ENCODE measurements around the gene DPP10.

DPP10 gene

GRCh38 chr2:115165529-115166109 lies 723.2 kb downstream of the DPP10 start:
- peak; percentile 72 for DNase-seq

- no peak for DNase-seq
Measured at GRCh38 chr2:115168457-115168856, 726.0 kb downstream of the DPP10 start.

- no peak for DNase-seq
Measured at GRCh38 chr2:115169814-115170213, 727.4 kb downstream of the DPP10 start.

GRCh38 chr2:115171751-115172150 lies 729.3 kb downstream of the DPP10 start:
- no peak for DNase-seq

GRCh38 chr2:115174651-115175050 lies 732.2 kb downstream of the DPP10 start:
- no peak for DNase-seq

GRCh38 chr2:115183144-115183543 lies 740.7 kb downstream of the DPP10 start:
- no peak for DNase-seq

GRCh38 chr2:115190459-115190858 lies 748.0 kb downstream of the DPP10 start:
- DNase-seq: no peak

- no peak for DNase-seq
Measured at GRCh38 chr2:115194623-115195022, 752.2 kb downstream of the DPP10 start.

- DNase-seq: no peak
Measured at GRCh38 chr2:115196587-115196986, 754.1 kb downstream of the DPP10 start.

- DNase-seq: no peak
Measured at GRCh38 chr2:115199966-115200365, 757.5 kb downstream of the DPP10 start.

GRCh38 chr2:115201386-115201785 lies 758.9 kb downstream of the DPP10 start:
- DNase-seq: no peak

GRCh38 chr2:115208493-115209164 lies 766.2 kb downstream of the DPP10 start:
- DNase-seq: no peak

- no peak for DNase-seq
Measured at GRCh38 chr2:115214050-115214449, 771.6 kb downstream of the DPP10 start.

- DNase-seq: no peak
Measured at GRCh38 chr2:115219296-115219695, 776.9 kb downstream of the DPP10 start.

GRCh38 chr2:115234186-115234585 lies 791.7 kb downstream of the DPP10 start:
- DNase-seq: no peak

GRCh38 chr2:115234737-115235136 lies 792.3 kb downstream of the DPP10 start:
- DNase-seq: no peak

- no peak for DNase-seq
Measured at GRCh38 chr2:115248066-115248465, 805.6 kb downstream of the DPP10 start.

GRCh38 chr2:115277366-115277765 lies 834.9 kb downstream of the DPP10 start:
- DNase-seq: no peak

GRCh38 chr2:115285416-115285815 lies 843.0 kb downstream of the DPP10 start:
- no peak for DNase-seq

GRCh38 chr2:115290478-115290877 lies 848.0 kb downstream of the DPP10 start:
- no peak for DNase-seq

- no peak for DNase-seq
Measured at GRCh38 chr2:115292742-115293141, 850.3 kb downstream of the DPP10 start.

- no peak for DNase-seq
Measured at GRCh38 chr2:115294999-115295398, 852.6 kb downstream of the DPP10 start.

GRCh38 chr2:115297056-115297455 lies 854.6 kb downstream of the DPP10 start:
- DNase-seq: no peak

- no peak for DNase-seq
Measured at GRCh38 chr2:115299199-115299598, 856.8 kb downstream of the DPP10 start.

GRCh38 chr2:115305712-115306111 lies 863.3 kb downstream of the DPP10 start:
- no peak for DNase-seq
